NCI-H146 (cell line): Measurements from ENCODE around the gene RBMS2.

Source experiments
- DNase-seq: peaks from one replicate; lab custom pipeline; 2025; lab: John Stamatoyannopoulos, UW

Gene RBMS2

DNA sequence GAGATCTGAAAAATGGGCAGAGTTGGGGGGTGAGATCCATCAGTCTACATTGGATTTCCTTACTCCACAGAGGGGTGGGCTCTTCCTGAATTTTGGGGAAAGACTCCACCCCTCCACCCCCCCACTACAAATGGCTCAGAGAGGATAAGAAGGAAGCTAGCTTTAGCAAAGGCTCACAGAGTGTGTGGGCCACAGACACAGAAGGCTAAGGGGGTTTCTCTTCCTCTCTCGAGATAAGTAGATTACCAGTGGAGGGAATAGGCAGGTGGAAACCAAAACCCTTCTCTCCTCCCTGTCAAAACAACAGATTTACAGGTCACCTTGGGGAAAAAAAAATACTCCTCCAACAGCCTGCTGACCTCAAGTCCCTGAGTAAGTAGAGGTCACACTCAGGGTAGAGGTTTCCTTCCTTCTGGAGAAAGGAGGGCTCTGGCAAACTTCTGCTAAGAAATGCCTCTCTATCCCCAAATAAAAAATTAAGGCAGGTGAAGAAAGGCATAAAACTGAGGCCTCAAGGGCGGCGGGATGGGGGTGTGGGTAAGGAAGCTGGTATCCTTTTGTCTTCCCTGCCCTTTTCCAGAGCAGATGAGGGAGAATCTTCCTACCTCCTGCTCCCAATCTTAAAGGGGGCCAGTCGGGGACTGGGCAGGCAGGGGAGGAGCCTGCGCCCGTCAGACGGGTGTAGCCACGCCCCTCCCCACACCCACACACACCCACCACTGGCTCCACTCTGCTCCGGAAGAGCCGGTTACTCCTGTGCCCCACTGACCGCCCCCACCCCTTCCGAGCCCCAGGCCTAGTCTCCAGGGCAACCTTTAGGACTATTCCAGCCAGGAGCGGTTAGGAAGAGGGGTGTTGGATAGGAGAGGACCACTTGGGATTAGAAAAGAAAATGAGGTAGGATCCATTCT lies 110.4 kb downstream of the RBMS2 start:
- peak; percentile 70 for DNase-seq

DNA sequence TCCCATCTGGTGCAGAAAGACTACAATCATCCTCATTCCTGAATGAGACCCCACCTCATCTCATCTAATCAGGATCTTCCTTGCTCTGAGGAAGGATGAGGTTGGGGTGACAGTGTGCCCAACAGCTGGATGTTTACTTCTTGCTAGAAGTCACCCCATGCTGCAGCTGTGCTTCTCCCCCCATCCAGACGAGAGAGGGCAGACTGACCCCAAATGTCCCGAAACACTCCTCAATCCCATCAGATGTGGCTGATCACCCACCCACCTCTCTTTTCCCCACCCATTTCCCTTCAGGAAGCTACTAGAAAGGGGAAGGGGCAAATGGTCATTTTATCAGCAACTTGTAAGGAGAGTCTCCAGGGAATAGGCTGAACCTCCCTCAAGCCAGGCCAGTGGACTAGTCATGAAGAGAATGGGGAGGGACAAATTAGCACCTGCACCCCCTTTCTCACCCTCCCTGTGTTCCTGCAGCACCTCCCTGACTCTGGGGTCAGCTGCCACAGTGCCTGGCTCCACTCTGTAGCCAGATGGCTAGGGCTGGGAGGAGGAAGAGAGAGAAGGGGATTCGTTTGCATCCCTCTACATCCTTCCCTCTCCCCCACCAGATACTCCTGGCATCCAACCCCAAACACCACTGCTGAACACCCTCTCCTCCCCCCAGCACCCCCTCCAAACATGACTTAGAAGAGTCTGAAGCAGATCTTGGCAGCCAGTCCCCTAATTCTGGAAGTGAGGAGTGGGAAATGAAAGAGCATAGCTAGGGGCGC lies 111.3 kb downstream of the RBMS2 start:
- DNase-seq = no peak

- no peak for DNase-seq
Observed at GRCh38 chr12:56633468-56634241, 112.0 kb downstream of the RBMS2 start.

GRCh38 chr12:56634242-56634836 lies 112.7 kb downstream of the RBMS2 start:
- DNase-seq = peak; percentile 85

GRCh38 chr12:56634837-56635791 lies 113.5 kb downstream of the RBMS2 start:
- DNase-seq = peak; percentile 83

- DNase-seq = peak; percentile 87
Observed at GRCh38 chr12:56635806-56636674, 114.4 kb downstream of the RBMS2 start.

DNA sequence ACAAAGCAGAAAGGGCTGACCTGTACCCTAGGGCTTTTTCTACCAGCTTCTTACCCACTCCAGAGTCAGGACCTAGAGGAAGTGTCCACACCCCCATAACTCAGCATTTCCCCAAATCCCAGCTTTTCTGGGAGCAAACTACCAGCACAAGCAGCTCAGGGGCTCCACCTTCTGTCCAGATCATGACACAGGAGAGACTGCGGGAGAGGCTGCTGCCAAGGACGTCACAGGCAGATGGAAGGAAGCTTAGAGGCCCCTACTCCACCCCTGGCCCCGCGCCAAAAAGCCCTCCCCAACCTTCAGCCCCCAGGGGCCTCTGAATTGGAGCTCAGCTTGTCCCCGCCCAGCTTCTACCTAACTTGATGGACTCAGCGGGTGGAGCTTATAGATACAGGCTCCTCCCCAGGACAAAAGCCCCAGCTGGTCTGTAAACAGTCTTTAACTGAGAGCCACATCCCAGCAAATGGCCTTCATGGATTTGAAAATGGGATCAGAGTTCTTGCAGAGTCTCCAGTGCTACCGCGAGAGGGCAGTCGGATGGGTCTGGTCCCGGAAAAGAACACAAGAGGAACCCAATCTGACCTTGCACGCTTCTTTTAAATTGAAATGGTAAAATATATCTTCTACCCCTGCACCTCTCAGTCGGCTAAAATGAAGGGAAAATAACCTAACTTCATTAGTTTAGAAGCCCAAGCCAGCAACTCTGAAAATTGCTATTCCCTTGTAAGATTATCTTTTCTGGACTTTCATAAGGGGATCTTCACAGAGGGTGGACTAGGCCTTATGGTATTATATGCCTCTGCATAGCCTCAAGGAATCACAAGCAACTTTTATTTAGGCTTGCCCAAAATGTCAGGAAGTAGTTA lies 115.3 kb downstream of the RBMS2 start:
- DNase-seq = peak; percentile 100

DNA sequence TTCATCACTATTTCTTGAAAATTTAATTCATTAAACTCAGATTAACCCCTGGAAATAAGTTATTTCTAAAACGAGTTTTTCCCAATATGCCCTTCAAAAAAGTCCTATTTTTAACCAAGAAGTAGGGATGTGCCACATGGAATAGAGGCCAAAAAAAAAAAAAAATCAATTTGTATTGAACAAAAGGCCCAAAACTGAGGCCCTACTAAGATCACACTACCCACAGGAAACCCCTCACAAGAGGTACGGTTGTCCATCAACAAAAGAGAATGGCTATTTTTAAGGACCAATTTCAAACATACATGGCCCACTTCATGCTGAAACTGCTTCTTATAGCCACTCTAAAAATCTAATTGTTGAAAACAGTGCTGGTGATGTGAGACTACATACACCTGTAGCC lies 116.0 kb downstream of the RBMS2 start:
- no peak for DNase-seq

DNA sequence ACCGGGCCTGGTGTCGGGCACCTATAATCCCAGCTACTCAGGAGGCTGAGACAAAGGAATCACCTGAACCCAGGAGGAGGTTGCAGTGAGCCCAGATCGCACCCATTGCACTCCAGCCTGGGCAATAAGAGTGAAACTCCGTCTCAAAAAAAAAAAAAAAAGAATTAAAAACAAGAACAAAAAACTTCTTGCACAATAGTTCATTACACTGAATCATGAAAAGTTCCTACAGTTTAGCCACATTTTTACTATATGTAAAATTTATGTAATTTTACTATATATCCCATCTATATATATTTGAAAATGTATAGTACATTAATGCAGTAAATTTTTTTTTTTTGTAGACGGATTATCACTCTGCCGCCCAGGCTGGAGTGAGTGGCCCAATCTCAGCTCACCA lies 119.6 kb downstream of the RBMS2 start:
- no peak for DNase-seq

- DNase-seq = no peak
Observed at GRCh38 chr12:56644654-56645053, 123.0 kb downstream of the RBMS2 start.

DNA sequence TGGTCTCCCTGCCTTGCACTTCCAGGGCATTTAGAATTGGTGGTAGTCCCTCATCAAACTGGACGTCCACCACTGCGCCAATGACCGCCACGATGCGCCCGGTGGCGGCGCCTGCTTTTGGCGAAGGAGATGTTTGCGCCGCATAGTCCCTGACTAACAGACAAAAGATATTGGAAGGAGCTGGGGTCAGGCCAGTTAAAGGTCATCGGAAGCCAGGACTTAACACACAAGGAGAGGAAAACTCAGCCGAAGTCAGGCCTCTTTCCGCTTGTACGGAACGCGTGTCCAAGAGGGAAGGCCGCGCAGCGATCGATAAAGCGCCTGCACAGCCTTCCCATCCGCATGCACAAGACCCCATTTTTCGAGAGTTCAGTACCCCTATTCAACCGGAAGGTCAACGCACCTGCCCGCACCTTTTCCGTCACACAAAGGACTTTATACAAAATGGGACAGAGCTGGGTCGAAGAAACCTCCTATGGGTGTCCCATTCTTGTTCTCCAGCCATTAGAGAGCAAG lies 123.6 kb downstream of the RBMS2 start:
- DNase-seq = peak; percentile 60
